GM21526 (cell line): ENCODE measurements around the gene SBF1.
"Not testable (repeated sequence)": the region's sequence is repeated elsewhere in the genome, so short reads cannot be mapped to it uniquely, and the experiment has no call there.

ENCODE experiments used
- ATAC-seq: cut with Tn5 transposase; IDR thresholded peaks from one replicate; pipeline ENCODE4 v1.9.1; 2021; ENCODE audit warnings: moderate library complexity; ENCODE audit not compliant: unreplicated experiment, low FRiP score

The SBF1 gene

GRCh38 chr22:50401907-50402306 is 72.9 kb downstream of the SBF1 start:
- no peak for ATAC-seq

GRCh38 chr22:50400931-50401330 is 73.9 kb downstream of the SBF1 start:
- no peak for ATAC-seq

- ATAC-seq, result no peak
These were observed 74.4 kb downstream of the SBF1 start for GRCh38 chr22:50400406-50400805.

GRCh38 chr22:50399751-50400331 is 75.0 kb downstream of the SBF1 start:
- no peak for ATAC-seq

- no peak for ATAC-seq
These were observed 75.8 kb downstream of the SBF1 start for GRCh38 chr22:50398831-50399648.

GRCh38 chr22:50397371-50398060 is 77.3 kb downstream of the SBF1 start:
- ATAC-seq, result not testable (repeated sequence)

- ATAC-seq, result no peak
These were observed 78.0 kb downstream of the SBF1 start for GRCh38 chr22:50396751-50397370.
